OCI-LY1 (cell line): Measurements from ENCODE around the gene LAIR2.

Experiments
- H2AFZ ChIP-seq: fragments of 200-600 bp; sonication (generic), shearing (Covaris generic); 2 replicates; pipeline ENCODE4 v1.6.0; 2014; ENCODE audit warnings: antibody characterized with exemption, mild to moderate bottlenecking, low read length
- H3F3A ChIP-seq: fragments of 200-600 bp; sonication (generic), shearing (Covaris generic); 2 replicates; pipeline ENCODE4 v1.6.0; 2014; ENCODE audit warnings: mild to moderate bottlenecking, antibody characterized with exemption, low read length, moderate library complexity; ENCODE audit not compliant: insufficient read depth
- H3K27ac ChIP-seq: fragments of 200-600 bp; sonication (generic); 2 replicates; pipeline ENCODE4 v1.5.1; 2014; ENCODE audit warnings: low read length, mixed run types, mild to moderate bottlenecking, low read depth; ENCODE audit not compliant: poor library complexity, severe bottlenecking
- H3K27me3 ChIP-seq: fragments of 200-600 bp; sonication (generic); 2 replicates; pipeline ENCODE4 v1.6.0; 2014; ENCODE audit warnings: antibody characterized with exemption, mild to moderate bottlenecking, low read length, moderate library complexity; ENCODE audit not compliant: insufficient read depth
- H3K36me3 ChIP-seq: fragments of 200-600 bp; sonication (generic); 2 replicates; pipeline ENCODE4 v1.6.1; 2014; ENCODE audit warnings: mild to moderate bottlenecking, antibody characterized with exemption, low read length, moderate library complexity, mixed read lengths; ENCODE audit not compliant: insufficient read depth
- H3K4me1 ChIP-seq: fragments of 200-600 bp; sonication (generic); 2 replicates; pipeline ENCODE4 v1.5.1; 2014; ENCODE audit warnings: mild to moderate bottlenecking, low read length, moderate library complexity; ENCODE audit not compliant: insufficient read depth, severe bottlenecking
- H3K4me2 ChIP-seq: fragments of 200-600 bp; sonication (generic), shearing (Covaris generic); 2 replicates; pipeline ENCODE4 v1.6.1; 2014; ENCODE audit warnings: low read length
- H3K4me3 ChIP-seq: fragments of 200-600 bp; sonication (generic); 2 replicates; pipeline ENCODE4 v1.5.1; 2014; ENCODE audit warnings: low read length, low read depth, mild to moderate bottlenecking, mixed read lengths; ENCODE audit not compliant: poor library complexity, severe bottlenecking
- H3K79me2 ChIP-seq: fragments of 200-600 bp; shearing (Covaris generic); 2 replicates; pipeline ENCODE4 v1.6.1; 2016; ENCODE audit warnings: mixed run types, low read length, mixed read lengths; ENCODE audit not compliant: insufficient read depth
- H3K9ac ChIP-seq: fragments of 200-600 bp; sonication (generic), shearing (Covaris generic); 2 replicates; pipeline ENCODE4 v1.6.1; 2014; ENCODE audit warnings: mild to moderate bottlenecking, low read length, mixed read lengths
- H3K9me2 ChIP-seq: fragments of 200-600 bp; sonication (generic), shearing (Covaris generic); 2 replicates; pipeline ENCODE4 v1.6.1; 2014; ENCODE audit warnings: low read depth, mild to moderate bottlenecking, low read length, mixed read lengths
- H3K9me3 ChIP-seq: fragments of 200-600 bp; shearing (Covaris generic); 2 replicates; pipeline ENCODE4 v1.6.1; 2014; ENCODE audit warnings: low read length, mixed read lengths
- H4K20me1 ChIP-seq: fragments of 200-600 bp; sonication (generic), shearing (Covaris generic); 2 replicates; pipeline ENCODE4 v1.6.0; 2016; ENCODE audit warnings: mild to moderate bottlenecking, low read length; ENCODE audit not compliant: insufficient read depth
- EZH2 ChIP-seq: fragments of 200-600 bp; sonication (generic), shearing (Covaris generic); IDR thresholded peaks from 2 replicates; pipeline ENCODE4 v1.8.0; 2017; ENCODE audit warnings: borderline replicate concordance, mixed run types, mild to moderate bottlenecking, antibody characterized with exemption, low read length, moderate library complexity, mixed read lengths
- TF ChIP-seq, protein P1 (sequence below): fragments of 200-600 bp; sonication (generic), shearing (Covaris generic); IDR thresholded peaks from 2 replicates; pipeline ENCODE4 v1.5.1; 2017; ENCODE audit warnings: mild to moderate bottlenecking, antibody characterized with exemption, low read length, moderate library complexity, mixed read lengths

Gene LAIR2

DNA sequence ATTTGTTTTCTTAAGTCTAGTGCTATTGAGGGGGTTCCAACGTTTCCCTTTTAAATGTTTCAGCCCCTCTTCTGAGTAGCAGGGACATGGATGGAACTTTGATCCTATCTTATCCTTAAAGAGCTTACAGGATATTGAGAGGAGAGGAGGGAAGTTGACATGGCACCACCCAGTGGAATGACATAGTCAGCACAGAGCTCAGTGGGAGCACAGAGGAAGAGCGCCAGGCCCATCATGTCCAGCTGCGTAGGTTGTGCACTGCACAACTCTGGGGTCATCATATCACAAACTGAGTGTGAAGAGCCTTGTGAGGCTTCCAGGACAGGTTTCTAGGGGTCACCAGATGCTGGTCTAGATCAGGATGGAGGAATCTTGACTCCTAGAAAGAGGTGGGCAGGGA, 25.0 kb upstream of the LAIR2 start:
- no peak overlapping the region for H3K4me3 ChIP-seq
- H2AFZ ChIP-seq: no peak overlapping the region
- H3K9ac ChIP-seq: no peak overlapping the region
- H3K4me1 ChIP-seq: no peaks in the 10 kb centered on the region
- no peaks in the 10 kb centered on the region for H3K9me3 ChIP-seq
- H3K9me2 ChIP-seq: no peaks in the 10 kb centered on the region
- no peaks in the 10 kb centered on the region; the same call in 1 of the 2 replicates for H3K27me3 ChIP-seq
- no peak overlapping the region for H3K27ac ChIP-seq
- H3K36me3 ChIP-seq: no peaks in the 10 kb centered on the region
- H3F3A ChIP-seq: no peaks in the 10 kb centered on the region; the same call in 1 of the 2 replicates
- H3K4me2 ChIP-seq: no peak overlapping the region
- no peaks in the 10 kb centered on the region for H4K20me1 ChIP-seq
- no peaks in the 10 kb centered on the region for H3K79me2 ChIP-seq
- TF ChIP-seq, protein P1, sequence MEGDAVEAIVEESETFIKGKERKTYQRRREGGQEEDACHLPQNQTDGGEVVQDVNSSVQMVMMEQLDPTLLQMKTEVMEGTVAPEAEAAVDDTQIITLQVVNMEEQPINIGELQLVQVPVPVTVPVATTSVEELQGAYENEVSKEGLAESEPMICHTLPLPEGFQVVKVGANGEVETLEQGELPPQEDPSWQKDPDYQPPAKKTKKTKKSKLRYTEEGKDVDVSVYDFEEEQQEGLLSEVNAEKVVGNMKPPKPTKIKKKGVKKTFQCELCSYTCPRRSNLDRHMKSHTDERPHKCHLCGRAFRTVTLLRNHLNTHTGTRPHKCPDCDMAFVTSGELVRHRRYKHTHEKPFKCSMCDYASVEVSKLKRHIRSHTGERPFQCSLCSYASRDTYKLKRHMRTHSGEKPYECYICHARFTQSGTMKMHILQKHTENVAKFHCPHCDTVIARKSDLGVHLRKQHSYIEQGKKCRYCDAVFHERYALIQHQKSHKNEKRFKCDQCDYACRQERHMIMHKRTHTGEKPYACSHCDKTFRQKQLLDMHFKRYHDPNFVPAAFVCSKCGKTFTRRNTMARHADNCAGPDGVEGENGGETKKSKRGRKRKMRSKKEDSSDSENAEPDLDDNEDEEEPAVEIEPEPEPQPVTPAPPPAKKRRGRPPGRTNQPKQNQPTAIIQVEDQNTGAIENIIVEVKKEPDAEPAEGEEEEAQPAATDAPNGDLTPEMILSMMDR: no peak
- no peak for TF ChIP-seq EZH2

GRCh38 chr19:54478677-54479266, 23.9 kb upstream of the LAIR2 start:
- H3K4me2 ChIP-seq: no peak overlapping the region
- no peak overlapping the region for H3K27ac ChIP-seq
- no peaks in the 10 kb centered on the region; the same call in 1 of the 2 replicates for H3F3A ChIP-seq
- no peak overlapping the region for H3K4me3 ChIP-seq
- H3K79me2 ChIP-seq: no peaks in the 10 kb centered on the region
- H3K36me3 ChIP-seq: no peaks in the 10 kb centered on the region
- H2AFZ ChIP-seq: no peak overlapping the region
- no peaks in the 10 kb centered on the region for H4K20me1 ChIP-seq
- no peaks in the 10 kb centered on the region for H3K4me1 ChIP-seq
- H3K9me3 ChIP-seq: no peaks in the 10 kb centered on the region
- no peaks in the 10 kb centered on the region for H3K9me2 ChIP-seq
- no peak overlapping the region for H3K9ac ChIP-seq
- H3K27me3 ChIP-seq: no peaks in the 10 kb centered on the region; the same call in 1 of the 2 replicates
- TF ChIP-seq, protein P1: peak; percentile 65
- TF ChIP-seq EZH2: no peak

DNA sequence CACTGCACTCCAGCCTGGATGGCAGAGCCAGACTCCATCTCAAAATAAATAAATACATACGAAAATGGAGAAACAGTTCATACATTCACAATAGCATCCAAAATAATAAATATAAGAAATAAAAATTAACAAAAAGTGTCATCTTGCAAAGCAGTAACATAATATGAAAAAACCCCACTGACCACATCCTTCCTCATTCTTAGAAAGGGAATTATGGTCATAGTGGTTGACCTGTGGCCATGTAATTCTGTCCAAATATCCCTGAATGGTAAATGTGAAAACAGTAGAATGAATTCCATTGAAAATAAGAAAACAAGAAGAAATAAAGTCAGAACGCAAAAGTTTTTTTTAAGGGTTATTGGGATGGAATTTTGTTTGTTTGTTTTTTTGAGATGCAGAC, 22.6 kb upstream of the LAIR2 start:
- Histone ChIP-seq H3K79me2 (no peaks in the 10 kb centered on the region), H2AFZ (no peak overlapping the region), H3K4me1 (no peaks in the 10 kb centered on the region), H3K4me2 (no peak overlapping the region), H3K9me2 (no peaks in the 10 kb centered on the region), H3K9me3 (no peaks in the 10 kb centered on the region), H3K36me3 (no peaks in the 10 kb centered on the region), H3F3A (no peaks in the 10 kb centered on the region; the same call in 1 of the 2 replicates), H3K27ac (no peak overlapping the region), H4K20me1 (no peaks in the 10 kb centered on the region), H3K27me3 (no peaks in the 10 kb centered on the region; the same call in 1 of the 2 replicates), H3K4me3 (no peak overlapping the region), H3K9ac (no peak overlapping the region)
- TF ChIP-seq, protein P1: no peak
- TF ChIP-seq EZH2: no peak
